ENCODE results near the gene SLC22A12. TPM values are rescaled to one million over a fixed set of nuclear protein-coding genes. Genes with fewer than 3 reads are reported as not detected.

The SLC22A12 gene
- total and polyA plus RNA-seq, 2 experiments from 2014 or later: not detected

GRCh38 chr11:64631675-64632074, 40.7 kb downstream of the SLC22A12 start (continued):
- TF ChIP-seq ZNF462 (CRISPR knock-in tag; IDR thresholded peaks at IDR 0.05): no peak

- Mint-ChIP-seq H3K27ac (no peak overlapping the region), H3K9me3 (no peaks in the 10 kb centered on the region; the same call in 2 of the 3 replicates), H3K4me1 (peaks cover 23% of the 10 kb centered on the region), H3K4me3 (no peak overlapping the region), H3K36me3 (ENCODE audit: low read depth) (peaks cover 6% of the 10 kb centered on the region; the same call in 1 of the 3 replicates), H3K27me3 (ENCODE audit: insufficient read depth, low read depth, poor library complexity) (peaks cover 21% of the 10 kb centered on the region)
- Histone ChIP-seq H3F3A (replicated peaks; ENCODE audit: low read depth) (0 out of 2 replicates have a peak, but pooled peaks cover 3% of the 10 kb centered on the region), H3K27ac (ENCODE audit: low read depth) (no peak overlapping the region), H3K4me1 (ENCODE audit: insufficient read depth) (peaks cover 8% of the 10 kb centered on the region), H3K4me2 (no peak overlapping the region), H4K20me1 (replicated peaks; ENCODE audit: insufficient read depth) (no peaks in the 10 kb centered on the region; the same call in 1 of the 2 replicates), H3K4me3 (no peak overlapping the region), H3K36me3 (ENCODE audit: insufficient read depth) (no peaks in the 10 kb centered on the region), H3K9me2 (ENCODE audit: insufficient read depth) (no peaks in the 10 kb centered on the region), H3K27me3 (ENCODE audit: insufficient read depth) (peaks cover 12% of the 10 kb centered on the region), H2AFZ (no peak overlapping the region), H3K79me2 (replicated peaks; ENCODE audit: insufficient read depth) (no peaks in the 10 kb centered on the region)
- ATAC-seq: no peak
- no peak for DNase-seq (ENCODE audit: low spot score)
- TF ChIP-seq ZNF331 (CRISPR knock-in tag; IDR thresholded peaks at IDR 0.05; ENCODE audit: low read depth): no peak
- TF ChIP-seq POLR2AphosphoS5 (IDR thresholded peaks at IDR 0.05; ENCODE audit: low read depth): no peak
- TF ChIP-seq EZH2phosphoT487 (IDR thresholded peaks at IDR 0.05; ENCODE audit: unreplicated experiment): no peak
- no peak for TF ChIP-seq REST (IDR thresholded peaks at IDR 0.05; ENCODE audit: unreplicated experiment)
- no peak for TF ChIP-seq EZH2 (IDR thresholded peaks at IDR 0.05; ENCODE audit: low read depth, unreplicated experiment)
- no peak for TF ChIP-seq ZNF114 (CRISPR knock-in tag; IDR thresholded peaks at IDR 0.05)
- no peak for TF ChIP-seq CTCF (conservative IDR thresholded peaks at IDR 0.05; ENCODE audit: low read depth in 2 of 2)
- TF ChIP-seq ETS1 (IDR thresholded peaks at IDR 0.05): no peak
- TF ChIP-seq STAT1 (IDR thresholded peaks at IDR 0.05; ENCODE audit: unreplicated experiment): no peak
- TF ChIP-seq CREB1 (CRISPR knock-in tag; IDR thresholded peaks at IDR 0.05; ENCODE audit: low read depth): no peak
Observed at GRCh38 chr11:64632237-64632636, 41.2 kb downstream of the SLC22A12 start.
